ENCODE measurements around the gene EPHB6. TPM values are rescaled to one million over a fixed set of nuclear protein-coding genes. Genes with fewer than 3 reads are reported as not detected.

Gene EPHB6
- polyA plus RNA-seq, 1 donor from 2014 or later: 25.3 TPM

- TF ChIP-seq EZH2 (IDR thresholded peaks at IDR 0.05; ENCODE audit: borderline replicate concordance, insufficient read depth, low read length, poor library complexity, severe bottlenecking): no peak
- TF ChIP-seq, protein P1, sequence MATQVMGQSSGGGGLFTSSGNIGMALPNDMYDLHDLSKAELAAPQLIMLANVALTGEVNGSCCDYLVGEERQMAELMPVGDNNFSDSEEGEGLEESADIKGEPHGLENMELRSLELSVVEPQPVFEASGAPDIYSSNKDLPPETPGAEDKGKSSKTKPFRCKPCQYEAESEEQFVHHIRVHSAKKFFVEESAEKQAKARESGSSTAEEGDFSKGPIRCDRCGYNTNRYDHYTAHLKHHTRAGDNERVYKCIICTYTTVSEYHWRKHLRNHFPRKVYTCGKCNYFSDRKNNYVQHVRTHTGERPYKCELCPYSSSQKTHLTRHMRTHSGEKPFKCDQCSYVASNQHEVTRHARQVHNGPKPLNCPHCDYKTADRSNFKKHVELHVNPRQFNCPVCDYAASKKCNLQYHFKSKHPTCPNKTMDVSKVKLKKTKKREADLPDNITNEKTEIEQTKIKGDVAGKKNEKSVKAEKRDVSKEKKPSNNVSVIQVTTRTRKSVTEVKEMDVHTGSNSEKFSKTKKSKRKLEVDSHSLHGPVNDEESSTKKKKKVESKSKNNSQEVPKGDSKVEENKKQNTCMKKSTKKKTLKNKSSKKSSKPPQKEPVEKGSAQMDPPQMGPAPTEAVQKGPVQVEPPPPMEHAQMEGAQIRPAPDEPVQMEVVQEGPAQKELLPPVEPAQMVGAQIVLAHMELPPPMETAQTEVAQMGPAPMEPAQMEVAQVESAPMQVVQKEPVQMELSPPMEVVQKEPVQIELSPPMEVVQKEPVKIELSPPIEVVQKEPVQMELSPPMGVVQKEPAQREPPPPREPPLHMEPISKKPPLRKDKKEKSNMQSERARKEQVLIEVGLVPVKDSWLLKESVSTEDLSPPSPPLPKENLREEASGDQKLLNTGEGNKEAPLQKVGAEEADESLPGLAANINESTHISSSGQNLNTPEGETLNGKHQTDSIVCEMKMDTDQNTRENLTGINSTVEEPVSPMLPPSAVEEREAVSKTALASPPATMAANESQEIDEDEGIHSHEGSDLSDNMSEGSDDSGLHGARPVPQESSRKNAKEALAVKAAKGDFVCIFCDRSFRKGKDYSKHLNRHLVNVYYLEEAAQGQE (IDR thresholded peaks at IDR 0.05; ENCODE audit: borderline replicate concordance): no peak
- TF ChIP-seq RAD21 (conservative IDR thresholded peaks at IDR 0.05): no peak
- no peak for TF ChIP-seq SMC3 (conservative IDR thresholded peaks at IDR 0.05; ENCODE audit: poor library complexity)
- no peak for TF ChIP-seq POLR2AphosphoS5 (IDR thresholded peaks at IDR 0.05)
- TF ChIP-seq EP300 (conservative IDR thresholded peaks at IDR 0.05; ENCODE audit: poor library complexity, severe bottlenecking): no peak
- TF ChIP-seq MXI1 (conservative IDR thresholded peaks at IDR 0.05; ENCODE audit: poor library complexity, severe bottlenecking): no peak
- Histone ChIP-seq H3F3A (ENCODE audit: insufficient read depth, low read length, poor library complexity, severe bottlenecking) (no peaks in the 10 kb centered on the region), H3K9me3 (ENCODE audit: low read length) (no peaks in the 10 kb centered on the region), H3K9ac (ENCODE audit: low read length) (no peak overlapping the region), H3K4me2 (ENCODE audit: low read length) (no peak overlapping the region), H3K27ac (ENCODE audit: low read length) (no peak overlapping the region), H3K27me3 (ENCODE audit: insufficient read depth, low read depth, low read length) (no peaks in the 10 kb centered on the region), H3K79me2 (replicated peaks; ENCODE audit: insufficient read depth, low read length) (no peaks in the 10 kb centered on the region), H3K4me3 (ENCODE audit: low read length) (no peak overlapping the region), H3K36me3 (ENCODE audit: insufficient read depth, low read length) (no peaks in the 10 kb centered on the region), H4K20me1 (ENCODE audit: insufficient read depth) (no peaks in the 10 kb centered on the region), H2AFZ (ENCODE audit: low read depth, low read length) (no peak overlapping the region), H3K9me2 (ENCODE audit: insufficient read depth, low read length) (no peaks in the 10 kb centered on the region)
Measured at GRCh38 chr7:142807855-142808460, 46.9 kb upstream of the EPHB6 start.

GRCh38 chr7:142808461-142808801 lies 46.4 kb upstream of the EPHB6 start:
- no peak overlapping the region for H3K27ac ChIP-seq (ENCODE audit: low read length)
- H3K9me2 ChIP-seq (ENCODE audit: insufficient read depth, low read length): no peaks in the 10 kb centered on the region
- H3F3A ChIP-seq (ENCODE audit: insufficient read depth, low read length, poor library complexity, severe bottlenecking): no peaks in the 10 kb centered on the region
- no peaks in the 10 kb centered on the region for H3K79me2 ChIP-seq (replicated peaks; ENCODE audit: insufficient read depth, low read length)
- no peaks in the 10 kb centered on the region for H3K36me3 ChIP-seq (ENCODE audit: insufficient read depth, low read length)
- no peak overlapping the region for H3K9ac ChIP-seq (ENCODE audit: low read length)
- TF ChIP-seq, protein P1 (IDR thresholded peaks at IDR 0.05; ENCODE audit: borderline replicate concordance): no peak
- no peak for TF ChIP-seq POLR2AphosphoS5 (IDR thresholded peaks at IDR 0.05)
- no peak for TF ChIP-seq EZH2 (IDR thresholded peaks at IDR 0.05; ENCODE audit: borderline replicate concordance, insufficient read depth, low read length, poor library complexity, severe bottlenecking)
- no peak for TF ChIP-seq MXI1 (conservative IDR thresholded peaks at IDR 0.05; ENCODE audit: poor library complexity, severe bottlenecking)
- TF ChIP-seq EP300 (conservative IDR thresholded peaks at IDR 0.05; ENCODE audit: poor library complexity, severe bottlenecking): no peak
- TF ChIP-seq SMC3 (conservative IDR thresholded peaks at IDR 0.05; ENCODE audit: poor library complexity): no peak
- TF ChIP-seq TAF1 (IDR thresholded peaks at IDR 0.05; ENCODE audit: low read depth): no peak
- no peak for TF ChIP-seq CTCF (IDR thresholded peaks at IDR 0.05; ENCODE audit: poor library complexity, severe bottlenecking)
- H4K20me1 ChIP-seq (ENCODE audit: insufficient read depth): no peaks in the 10 kb centered on the region
- H3K9me3 ChIP-seq (ENCODE audit: low read length): no peaks in the 10 kb centered on the region
- no peak overlapping the region for H2AFZ ChIP-seq (ENCODE audit: low read depth, low read length)
- H3K4me3 ChIP-seq (ENCODE audit: low read length): no peak overlapping the region
- H3K4me2 ChIP-seq (ENCODE audit: low read length): no peak overlapping the region
- no peaks in the 10 kb centered on the region for H3K27me3 ChIP-seq (ENCODE audit: insufficient read depth, low read depth, low read length)

Measured in neural cell (in vitro differentiated cells).